ENCODE results near the gene AGAP1.

The AGAP1 gene

DNA sequence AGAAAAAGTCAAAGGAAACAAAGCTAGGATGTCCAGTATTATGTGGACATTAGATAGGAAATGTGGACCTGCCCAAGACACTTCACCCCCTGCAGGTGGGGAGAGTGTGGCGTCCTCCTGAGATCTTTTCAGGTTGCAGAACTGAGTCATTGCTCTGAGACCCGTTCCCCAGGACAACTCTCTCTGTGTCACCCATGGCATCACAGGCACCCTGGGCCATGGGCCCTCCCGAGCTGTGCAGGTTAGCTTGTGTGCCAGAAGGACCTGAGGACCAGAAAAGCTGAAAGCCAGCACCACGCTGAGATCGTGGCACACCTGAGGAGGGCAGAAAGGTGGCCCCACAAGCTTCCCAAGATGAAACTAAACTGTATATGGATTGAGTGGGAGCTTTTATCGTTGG lies 229.5 kb downstream of the AGAP1 start:
- DNase-seq = no peak

DNA sequence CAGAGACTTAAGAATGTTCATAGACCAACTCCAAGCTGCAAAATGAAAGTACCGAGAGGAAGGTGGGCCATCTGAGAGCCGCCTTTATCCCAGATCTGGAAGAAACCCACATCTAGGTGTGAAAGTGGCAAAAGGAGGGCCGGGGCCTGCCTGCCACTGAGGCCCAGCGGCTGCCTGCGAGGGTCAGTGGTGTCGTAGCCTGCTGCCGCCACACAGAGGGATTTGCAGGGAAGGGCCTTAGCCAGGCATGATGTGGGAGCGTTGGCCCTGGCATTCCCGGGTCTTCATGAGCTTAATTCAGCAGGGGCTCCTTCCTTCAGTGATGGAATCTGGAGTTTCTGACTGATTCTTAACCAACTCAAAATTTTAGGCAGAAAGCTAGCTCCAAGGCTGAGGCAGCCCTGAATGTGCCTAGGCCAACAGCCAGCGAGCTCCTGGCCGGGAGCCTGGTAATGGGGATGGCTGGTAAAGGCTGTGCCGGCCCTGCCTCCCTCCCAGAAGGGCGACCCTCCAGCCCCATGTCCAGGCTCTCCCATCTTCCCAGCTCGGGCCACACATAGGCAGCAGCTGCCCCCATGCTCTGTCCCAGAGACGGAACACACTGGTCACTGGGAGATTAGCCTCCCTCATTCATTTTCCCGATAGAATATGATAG lies 230.1 kb downstream of the AGAP1 start:
- DNase-seq = no peak

GRCh38 chr2:235725016-235725489 lies 231.2 kb downstream of the AGAP1 start:
- DNase-seq = no peak

DNA sequence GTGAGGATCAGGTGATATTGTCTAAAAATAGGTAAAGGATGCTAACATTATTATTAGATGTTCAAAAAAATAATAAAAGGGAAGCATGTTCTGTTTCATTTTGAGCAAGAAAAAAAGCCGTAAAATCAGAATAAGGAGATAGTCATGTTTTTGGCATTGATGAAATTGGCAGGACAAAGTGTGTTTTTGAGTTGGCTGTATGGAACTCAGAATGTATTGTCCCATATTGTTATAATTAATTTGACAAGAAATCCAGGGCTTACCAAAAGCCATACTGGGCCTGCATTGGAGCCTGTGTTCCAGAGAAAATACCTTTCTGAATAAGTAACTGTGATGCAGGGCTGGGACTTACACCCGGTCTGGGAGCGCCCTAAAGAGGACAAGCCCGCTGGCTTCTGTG lies 232.0 kb downstream of the AGAP1 start:
- DNase-seq = no peak

DNA sequence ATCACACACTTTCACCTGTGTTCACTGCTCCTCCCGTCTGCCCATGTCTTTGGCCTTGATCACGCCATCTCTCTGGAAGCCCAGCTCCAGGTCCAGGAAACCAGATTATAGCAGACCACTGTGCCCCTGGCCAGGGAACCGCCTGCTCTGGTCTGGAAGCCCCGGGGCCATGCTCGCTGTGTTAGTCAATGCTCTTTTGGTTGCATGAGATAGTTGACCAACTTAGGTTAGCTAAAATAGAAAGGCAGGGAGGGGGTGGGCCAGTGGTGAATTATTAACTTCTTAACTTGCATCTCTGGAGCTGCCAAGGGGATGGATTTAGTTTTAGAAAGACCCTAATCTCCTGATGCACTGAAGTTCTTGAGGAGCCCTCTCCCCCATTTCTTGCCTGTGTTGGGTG lies 232.7 kb downstream of the AGAP1 start:
- no peak for DNase-seq

GRCh38 chr2:235727174-235727573 lies 233.3 kb downstream of the AGAP1 start:
- DNase-seq = no peak

- no peak for DNase-seq
Measured at GRCh38 chr2:235727891-235728799, 234.3 kb downstream of the AGAP1 start.

DNA sequence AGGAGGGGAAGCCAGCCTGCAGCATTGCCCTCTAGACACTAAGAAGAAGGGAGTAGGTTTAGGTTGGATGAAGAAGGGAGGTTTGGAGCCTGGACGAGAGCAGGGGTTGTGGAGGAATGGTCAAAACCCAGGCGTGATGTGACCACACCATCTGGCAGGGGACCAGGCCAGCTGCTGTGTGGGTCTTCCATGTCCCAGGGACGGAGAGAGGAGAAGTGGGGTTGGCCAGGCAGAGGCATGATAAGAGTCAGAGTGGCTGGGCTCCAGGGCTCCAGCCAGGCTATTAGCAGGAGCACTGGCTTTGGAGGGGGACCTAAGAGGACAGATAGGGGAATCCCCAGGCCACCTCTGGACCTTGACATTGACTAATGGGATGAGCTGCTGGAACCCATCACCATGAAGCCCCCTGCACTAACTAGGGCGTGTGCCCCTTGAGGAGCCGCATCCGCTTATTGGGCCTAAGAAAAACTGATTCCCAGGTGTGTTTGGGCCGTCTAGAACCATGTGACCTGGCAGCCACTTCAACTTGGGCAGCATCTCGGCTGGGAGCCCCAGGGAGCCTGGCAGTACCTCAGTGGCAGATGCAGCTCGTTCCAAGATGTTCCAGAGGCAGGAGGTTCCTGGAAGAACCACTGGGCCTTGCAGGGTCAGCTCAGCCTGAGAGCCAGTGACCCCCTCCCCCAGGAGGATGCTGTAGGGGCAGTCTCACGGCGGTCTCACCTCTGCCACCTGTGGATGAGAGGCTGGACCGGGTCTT lies 235.1 kb downstream of the AGAP1 start:
- DNase-seq = no peak

DNA sequence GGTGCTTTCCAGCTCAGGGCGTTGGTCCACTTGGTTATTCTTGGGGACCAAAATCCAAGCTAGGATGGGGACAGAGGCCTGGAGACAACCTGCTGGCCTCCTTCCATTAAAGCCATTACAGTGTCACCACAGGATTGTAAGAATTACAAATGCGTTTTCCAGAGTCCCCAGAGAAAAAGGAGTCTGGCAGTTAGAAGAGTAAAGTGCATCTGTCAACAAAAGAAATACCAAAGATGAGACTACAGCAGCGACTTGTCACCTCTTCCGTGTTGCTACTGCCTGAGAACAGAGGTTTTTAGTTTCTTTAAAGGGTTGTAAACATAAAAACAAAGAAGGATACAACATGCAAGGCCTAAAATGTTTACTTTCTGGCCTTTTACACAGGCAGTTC lies 235.7 kb downstream of the AGAP1 start:
- DNase-seq = no peak

- no peak for DNase-seq
Measured at GRCh38 chr2:235730115-235730514, 236.3 kb downstream of the AGAP1 start.

DNA sequence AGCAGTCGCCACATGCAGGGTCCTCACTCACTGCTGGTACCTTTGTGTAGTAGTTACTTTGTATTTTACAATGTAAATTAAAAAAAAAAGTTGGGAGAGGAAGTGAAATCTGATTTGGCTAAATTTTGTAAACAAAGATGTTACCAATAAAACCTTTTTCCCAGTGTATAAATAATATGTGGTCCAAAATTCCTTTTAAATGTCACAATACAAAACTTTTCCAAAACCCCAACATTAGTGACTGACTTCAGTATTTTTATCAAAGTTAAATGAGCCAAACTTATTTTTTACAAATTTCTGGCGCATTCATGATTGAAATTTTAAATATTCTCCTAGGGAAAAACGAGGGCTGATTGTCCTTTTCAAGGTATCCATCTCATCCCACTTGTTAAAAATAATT lies 239.9 kb downstream of the AGAP1 start:
- no peak for DNase-seq

DNA sequence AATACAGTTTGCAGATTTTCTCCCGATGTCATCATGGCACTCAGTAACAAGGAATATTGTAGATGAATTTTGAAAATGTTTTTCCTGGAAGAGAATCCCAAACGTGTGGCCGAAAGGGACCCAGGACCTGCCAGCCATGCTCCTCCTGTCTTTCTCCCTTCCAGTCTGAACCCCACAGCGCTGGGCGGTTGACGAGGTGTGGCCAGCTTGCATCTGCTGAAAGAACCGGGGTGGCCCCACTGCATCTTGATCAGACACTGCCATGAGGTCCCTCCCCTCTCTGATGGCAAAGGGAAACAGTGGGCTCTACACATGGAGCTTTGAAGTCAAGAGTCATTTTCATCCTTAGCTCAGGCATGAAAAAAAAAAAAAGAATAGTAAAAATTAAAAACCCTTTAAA lies 240.3 kb downstream of the AGAP1 start:
- no peak for DNase-seq

DNA sequence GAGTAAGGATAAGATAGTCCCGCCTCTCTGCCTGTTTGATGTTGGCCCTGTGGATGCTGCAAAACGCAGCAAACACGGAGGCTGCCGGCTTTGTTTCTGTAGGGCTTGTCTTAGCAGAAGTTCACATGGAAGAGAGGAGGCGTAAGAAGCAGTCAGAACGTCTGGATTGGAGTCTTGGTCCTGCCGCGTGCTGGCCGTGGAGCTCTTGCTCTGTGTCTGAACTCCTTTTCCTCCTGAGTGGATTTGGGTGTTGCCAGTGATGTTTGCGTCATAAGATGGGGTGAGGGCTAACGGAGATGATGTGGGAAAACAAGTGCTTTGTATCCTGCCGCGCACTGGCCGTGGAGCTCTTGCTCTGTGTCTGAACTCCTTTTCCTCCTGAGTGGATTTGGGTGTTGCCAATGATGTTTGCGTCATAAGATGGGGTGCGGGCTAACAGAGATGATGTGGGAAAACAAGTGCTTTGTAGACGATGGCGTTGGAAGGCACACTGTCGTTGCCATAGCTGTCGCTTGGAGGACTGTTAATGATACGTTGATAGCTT lies 240.9 kb downstream of the AGAP1 start:
- no peak for DNase-seq

- DNase-seq = no peak
Measured at GRCh38 chr2:235737396-235737795, 243.6 kb downstream of the AGAP1 start.

DNA sequence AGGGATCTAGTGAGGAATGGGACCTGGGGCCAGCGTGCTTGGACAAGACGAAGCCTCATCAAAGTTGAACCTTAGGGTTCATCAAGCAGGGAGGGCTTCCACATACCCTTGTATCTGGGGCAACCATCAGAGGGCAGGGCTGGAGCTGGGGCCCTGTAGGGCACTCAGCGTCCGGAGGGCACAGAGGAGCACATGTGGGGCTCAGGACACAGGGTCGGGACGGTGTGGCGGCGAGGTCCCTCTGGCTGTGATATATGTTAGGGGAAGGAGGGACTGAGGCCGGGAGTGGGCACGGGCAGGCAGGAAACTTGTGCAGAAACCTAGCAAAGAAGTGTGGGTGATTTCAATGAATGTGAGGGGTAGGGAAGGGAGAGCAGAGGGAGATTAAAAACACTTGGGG lies 244.0 kb downstream of the AGAP1 start:
- no peak for DNase-seq

- DNase-seq = no peak
Measured at GRCh38 chr2:235739704-235740415, 246.0 kb downstream of the AGAP1 start.

GRCh38 chr2:235740821-235741220 lies 247.0 kb downstream of the AGAP1 start:
- DNase-seq = no peak

DNA sequence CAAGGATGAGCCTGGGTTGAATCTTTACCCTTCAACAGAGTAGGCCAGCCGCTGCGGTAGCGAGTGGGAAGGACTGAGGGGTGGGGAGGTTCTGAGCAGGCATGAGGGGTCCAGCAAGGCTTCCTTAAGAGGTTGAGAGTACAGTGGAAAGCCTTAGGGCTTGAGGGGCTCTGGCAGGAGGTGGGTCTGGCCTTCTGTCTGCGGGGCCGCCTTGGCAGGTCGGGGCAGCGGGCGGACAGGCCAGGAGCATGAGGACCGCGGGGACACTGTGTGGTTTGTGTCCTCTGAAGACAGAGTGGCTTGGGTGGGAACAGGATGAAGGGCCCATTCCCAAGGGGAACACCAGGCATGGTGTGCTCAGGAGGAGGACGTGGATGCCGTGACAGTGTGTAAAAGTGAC lies 250.3 kb downstream of the AGAP1 start:
- no peak for DNase-seq

GRCh38 chr2:235745597-235745996 lies 251.8 kb downstream of the AGAP1 start:
- DNase-seq = no peak

DNA sequence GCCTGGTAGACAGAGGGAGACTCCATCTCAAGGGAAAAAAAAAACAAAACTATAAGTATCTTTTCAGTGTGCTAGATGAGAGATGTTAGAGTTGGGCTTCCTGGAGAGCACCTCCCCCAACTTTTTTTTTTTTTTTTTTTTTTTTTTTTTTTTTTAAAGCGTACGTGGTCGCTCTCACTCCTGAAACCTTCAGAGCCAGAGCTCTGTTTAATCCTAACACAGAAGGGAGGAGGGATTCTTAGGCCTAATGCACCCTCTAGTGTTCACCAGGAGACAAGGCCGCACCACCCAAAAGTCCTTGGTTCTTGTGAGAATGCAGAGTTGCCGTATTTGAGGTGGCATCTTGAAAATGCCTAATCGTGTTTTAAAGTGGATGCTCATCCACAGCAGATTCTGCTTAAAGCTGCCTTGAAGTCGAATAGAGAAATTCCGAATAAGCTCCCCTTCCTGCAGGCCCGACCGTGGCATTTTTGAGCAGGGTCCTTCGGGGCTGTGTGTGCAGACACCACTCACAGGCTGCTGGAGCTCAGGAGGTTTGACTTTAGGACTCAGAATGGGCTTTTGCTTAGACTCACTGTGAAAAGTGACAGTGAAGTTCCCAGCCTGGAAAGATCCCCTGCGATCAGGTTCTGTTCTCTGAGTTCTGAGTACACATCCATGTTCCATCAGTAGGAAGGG lies 252.6 kb downstream of the AGAP1 start:
- DNase-seq = no peak

DNA sequence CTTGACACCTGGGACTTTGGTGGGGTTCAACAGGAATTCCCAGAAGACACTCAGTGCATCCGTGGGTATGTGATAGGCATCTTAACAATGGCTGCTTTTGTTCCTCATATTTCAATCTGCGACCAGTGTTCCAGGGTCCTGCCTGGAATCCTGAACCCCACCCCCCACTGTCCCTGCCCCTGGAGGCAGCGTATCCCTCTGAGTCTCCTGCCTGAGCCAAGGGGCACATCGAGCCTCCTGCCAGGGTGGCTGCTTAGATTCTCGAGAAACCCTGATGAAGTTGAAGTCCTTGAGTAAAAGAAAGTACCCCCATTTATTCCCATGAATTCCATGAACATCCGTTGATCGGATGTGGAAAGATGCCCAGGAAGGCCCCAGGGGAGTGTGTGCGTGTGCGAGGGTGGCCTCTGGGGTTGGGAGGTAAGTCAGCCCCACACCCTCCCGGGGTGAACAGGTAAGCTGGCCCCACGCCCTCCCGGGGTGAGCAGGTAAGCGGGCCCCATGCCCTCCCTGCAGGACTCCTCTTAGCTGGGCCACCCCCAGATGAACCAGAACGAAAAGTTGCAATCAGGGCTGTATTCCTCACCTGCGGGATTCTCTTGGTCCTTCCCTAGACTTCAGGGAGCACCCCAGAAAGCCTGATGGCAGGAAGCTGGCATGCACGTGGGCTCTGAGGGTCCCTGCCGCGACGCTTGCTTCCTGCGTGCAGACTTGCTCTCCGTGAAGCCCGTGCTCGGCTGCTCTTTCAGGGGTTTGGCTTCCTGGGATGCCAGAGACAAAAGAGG lies 253.3 kb downstream of the AGAP1 start:
- no peak for DNase-seq

Data from NCI-H1417 treated with DMSO at 0.1 percent for 48 hours (cell line).